GM19099 (cell line): ENCODE results near the gene ZBTB43.

Source experiments
- POLR2A ChIP-seq: IDR thresholded peaks from 3 replicates; pipeline ENCODE4 v1.6.1; 2011; ENCODE audit warnings: low read depth; ENCODE audit not compliant: insufficient read length; ENCODE audit errors: extremely low read depth

Gene ZBTB43

DNA sequence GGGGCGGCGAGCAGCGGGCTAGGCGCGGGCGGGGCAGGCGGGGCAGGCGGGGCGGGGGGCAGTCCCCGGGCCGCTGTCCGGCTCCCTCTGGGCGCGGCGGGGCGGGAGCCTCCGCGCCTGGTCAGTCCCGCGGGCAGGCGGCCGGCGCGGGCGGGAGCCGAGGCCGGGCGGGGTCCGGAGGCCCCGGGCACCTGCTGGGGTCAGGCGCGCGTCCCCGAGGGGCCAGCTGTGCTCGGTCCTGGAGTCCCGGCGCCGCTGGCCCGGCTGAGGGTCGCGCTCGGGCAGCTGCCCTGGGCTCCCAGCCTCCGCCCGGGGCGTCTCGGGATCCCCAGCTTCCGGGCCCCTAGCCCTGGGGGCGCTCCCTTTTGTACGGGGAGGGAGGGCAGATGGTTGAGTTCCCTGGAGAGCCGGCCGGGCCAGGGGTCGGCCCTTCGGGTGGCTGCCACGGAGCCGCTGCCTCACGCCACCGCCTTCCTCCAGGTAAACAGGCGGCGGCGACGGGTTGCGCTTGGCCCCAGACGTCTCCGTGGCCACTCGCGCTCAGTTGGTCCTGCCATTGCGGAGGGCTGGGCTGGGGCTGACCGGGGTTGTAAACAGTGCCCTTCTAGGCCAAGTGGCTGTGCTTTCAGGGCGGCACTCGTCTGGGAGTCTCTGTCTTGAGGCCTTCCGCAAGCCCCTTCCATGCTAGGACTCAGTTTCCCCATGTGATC is 56.1 kb downstream of the ZBTB43 start:
- TF ChIP-seq POLR2A, result no peak

DNA sequence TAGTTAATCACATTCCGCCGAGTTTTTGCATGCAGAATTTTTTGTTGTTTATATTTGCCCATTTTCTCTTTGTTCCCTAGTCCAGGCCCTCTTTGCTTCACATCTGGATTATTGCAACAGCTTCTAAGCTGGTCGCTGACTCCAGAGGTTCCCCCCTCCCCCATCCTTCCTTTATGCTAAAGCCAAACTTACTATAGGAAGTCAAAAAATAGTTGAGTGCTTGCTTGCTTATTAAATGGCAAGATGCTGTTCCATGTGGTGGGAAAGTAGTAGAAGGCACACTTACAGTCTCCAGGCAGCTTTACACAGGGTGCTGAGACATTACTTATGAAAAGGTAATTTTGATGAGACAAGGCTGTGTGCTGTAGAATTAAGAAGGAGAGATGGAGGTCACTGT is 56.9 kb downstream of the ZBTB43 start:
- TF ChIP-seq POLR2A, result no peak

DNA sequence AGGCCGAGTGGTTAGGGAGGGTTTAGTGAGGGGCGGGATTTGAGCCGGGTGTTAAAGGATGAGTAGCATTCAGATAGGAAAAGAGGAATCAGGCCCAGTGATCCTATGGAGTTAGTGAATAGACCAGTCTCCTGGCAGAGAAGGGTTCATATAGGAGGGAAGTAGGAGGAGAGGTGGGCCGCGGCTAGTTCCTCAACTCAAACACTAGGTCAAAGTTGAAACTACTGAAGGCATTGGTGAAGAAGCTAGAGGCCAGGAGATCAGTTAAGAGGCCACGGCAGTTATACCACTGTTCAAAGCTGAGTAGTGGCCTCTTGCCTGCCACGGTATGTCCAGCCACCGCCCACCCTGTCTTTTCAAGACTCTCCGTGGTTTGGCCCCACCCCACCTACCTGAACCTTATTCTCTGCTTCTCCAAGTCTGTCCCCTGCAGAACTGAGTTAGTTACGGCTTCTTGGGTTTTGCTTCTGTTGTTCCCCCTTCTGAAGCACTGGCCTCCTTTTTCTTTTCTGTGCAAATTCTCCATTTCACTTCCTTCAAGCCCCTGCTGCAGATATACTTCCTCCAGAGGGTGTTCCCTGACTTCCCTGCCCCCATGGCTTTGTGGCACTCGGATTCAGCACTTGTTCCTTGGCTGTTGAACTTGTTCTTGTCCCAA is 57.4 kb downstream of the ZBTB43 start:
- no peak for TF ChIP-seq POLR2A

DNA sequence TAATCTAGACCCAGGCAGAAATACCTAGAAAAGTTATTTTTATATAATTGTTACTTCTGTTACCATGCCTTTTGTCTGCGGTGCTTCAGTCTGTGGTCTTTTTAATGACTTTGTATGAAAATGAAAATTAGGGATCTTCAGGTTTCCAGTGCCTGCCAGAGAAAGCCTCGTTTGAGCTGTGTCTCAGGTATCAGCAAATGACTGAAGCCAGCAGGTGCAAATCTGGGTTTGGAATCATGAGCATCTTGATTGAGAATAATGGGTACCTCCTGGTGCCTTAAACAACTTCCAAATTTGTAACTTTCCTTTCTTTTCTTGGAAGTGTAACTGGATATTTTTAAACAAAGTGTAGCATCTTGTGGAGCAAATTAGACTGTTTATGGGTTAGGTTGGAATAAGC is 59.9 kb downstream of the ZBTB43 start:
- no peak for TF ChIP-seq POLR2A

- no peak for TF ChIP-seq POLR2A
These were observed 64.5 kb downstream of the ZBTB43 start for GRCh38 chr9:126869368-126869767.

DNA sequence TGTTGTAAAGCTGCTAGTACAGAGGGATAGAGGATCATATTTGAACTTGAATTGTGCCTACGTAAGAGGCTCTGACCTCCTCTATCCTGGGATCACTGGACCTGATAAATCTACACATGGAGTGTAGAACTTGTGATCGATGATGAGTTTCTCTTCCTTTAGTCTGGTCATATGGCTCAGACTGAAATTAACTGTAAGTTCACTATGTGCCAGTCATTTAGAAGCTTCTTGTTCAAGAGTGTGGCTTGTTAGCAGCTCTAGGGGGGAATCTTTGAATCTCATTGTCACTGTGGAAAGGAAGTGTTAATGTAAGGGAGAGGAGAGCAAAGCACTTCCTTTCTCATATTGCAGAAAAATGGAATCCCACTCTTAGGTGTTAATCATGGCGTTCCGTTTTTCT is 67.7 kb downstream of the ZBTB43 start:
- TF ChIP-seq POLR2A, result no peak

- no peak for TF ChIP-seq POLR2A
These were observed 69.9 kb downstream of the ZBTB43 start for GRCh38 chr9:126874546-126875314.

DNA sequence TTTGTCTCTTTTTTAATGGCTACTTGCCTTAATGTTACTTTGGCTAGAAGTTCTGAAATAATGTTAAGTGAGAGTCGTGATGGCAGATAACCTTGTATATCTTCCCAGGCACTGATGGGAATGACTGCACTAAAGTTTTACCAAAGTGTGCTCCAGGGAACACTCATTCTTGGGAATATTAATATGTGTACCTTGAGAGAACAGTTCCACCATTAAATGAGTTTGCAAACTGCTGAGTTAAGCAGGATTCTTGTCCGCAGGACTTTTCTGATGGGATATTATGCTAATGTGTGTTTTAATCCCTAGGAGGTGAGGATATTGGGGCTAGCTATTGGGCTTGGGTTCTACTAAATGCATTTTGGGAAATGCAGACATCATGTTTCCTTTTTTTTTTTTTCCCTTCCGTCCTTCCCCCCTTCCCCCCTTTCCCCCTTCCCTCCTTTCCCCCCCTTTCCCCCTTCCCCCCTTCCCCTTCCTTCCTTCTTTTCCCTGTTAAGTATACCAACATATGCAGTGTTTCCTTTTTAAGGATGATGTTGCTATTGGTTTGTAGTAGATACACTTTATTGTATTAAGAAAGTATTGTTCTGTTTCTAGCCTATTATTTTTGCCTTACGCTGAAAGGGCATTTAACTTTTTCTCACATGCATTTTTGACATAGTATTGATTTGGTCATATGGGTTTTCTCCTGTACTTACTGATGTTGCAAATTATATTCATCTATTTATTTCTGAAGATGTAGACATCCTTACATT is 71.1 kb downstream of the ZBTB43 start:
- no peak for TF ChIP-seq POLR2A

DNA sequence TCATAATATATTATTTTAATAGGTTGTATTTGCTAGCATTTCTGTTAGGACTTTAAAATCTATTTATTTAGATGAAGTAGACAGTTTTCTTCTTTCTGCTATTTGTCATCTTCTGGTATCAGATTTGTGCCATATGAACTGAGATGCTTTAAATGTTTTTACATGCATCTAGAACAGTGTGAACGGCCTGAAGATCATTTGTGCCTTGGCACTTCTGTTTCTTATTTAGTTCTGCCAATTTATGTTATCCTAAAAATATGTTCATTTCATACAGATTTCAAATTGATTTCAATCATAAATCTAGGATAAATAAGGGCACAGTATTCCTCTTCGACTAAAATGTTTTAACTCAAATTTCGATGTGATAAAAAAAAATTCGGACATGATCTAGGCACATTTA is 71.7 kb downstream of the ZBTB43 start:
- TF ChIP-seq POLR2A, result no peak

DNA sequence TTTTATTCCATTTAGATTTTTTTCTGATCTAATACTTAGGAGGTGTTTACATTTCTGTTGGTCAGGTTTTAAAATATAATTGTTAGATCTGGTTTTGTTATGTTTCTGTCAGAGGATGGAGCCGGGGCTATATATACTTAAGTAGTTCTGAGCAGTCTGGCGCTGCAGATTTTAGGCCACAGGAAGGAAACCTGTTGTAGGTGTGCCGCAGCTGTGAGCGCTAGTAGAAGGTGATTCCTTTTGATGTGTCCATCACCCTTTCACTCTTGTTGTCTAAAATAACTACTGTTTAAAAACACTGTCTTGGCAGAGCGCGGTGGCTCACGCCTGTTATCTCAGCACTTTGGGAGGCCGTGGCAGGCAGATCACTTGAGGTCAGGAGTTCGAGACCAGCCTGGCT is 72.6 kb downstream of the ZBTB43 start:
- no peak for TF ChIP-seq POLR2A

DNA sequence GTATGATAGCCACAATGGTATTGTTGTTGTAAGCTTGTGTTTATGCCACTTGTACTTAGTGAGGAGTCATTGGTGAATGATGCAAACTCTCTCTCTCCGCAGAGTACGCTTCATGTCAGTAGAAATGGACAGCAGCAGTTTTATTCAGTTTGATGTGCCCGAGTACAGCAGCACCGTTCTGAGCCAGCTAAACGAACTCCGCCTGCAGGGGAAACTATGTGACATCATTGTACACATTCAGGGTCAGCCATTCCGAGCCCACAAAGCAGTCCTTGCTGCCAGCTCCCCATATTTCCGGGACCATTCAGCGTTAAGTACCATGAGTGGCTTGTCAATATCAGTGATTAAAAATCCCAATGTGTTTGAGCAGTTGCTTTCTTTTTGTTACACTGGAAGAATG is 74.4 kb downstream of the ZBTB43 start:
- no peak for TF ChIP-seq POLR2A

- TF ChIP-seq POLR2A, result no peak
These were observed 75.5 kb downstream of the ZBTB43 start for GRCh38 chr9:126880226-126880946.

DNA sequence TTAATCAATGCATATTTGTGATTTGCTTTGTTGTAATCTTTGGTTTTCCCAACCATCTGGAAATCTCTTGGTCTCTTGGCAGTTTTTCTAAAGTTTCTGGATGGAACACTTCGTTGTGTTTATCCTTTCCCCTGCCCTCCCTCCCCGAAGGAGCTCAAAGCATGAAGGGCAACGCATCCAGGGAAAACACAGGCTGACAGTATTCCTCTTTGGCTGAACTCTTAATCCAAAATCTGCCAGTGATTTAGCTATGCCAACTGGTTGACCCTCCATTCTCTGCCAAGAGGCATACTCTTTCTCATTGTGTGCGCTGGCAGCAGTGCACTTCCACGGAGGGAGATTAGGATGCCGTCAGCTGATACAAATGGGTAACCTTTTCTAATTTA is 76.1 kb downstream of the ZBTB43 start:
- no peak for TF ChIP-seq POLR2A

DNA sequence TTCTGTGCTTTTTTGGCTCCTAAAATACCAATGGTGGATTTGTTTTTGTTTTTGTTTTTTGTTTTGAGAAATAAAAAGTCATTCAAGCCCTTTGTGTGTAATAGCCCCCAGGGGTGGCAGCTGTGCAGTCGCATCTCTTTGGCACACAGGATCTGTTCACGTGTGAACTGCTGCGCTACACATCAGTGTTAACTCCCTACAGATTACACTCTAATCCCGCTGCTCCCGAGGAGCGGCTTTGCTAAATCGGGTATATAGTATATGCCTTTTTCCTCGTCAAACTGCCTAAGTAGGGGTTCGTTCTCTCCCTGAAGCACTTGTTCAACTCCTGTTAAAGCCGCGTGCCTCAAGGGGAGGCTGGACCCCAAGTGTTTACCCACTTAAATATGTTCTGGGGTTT is 77.9 kb downstream of the ZBTB43 start:
- TF ChIP-seq POLR2A, result no peak

GRCh38 chr9:126883636-126884035 is 78.8 kb downstream of the ZBTB43 start:
- TF ChIP-seq POLR2A, result no peak

DNA sequence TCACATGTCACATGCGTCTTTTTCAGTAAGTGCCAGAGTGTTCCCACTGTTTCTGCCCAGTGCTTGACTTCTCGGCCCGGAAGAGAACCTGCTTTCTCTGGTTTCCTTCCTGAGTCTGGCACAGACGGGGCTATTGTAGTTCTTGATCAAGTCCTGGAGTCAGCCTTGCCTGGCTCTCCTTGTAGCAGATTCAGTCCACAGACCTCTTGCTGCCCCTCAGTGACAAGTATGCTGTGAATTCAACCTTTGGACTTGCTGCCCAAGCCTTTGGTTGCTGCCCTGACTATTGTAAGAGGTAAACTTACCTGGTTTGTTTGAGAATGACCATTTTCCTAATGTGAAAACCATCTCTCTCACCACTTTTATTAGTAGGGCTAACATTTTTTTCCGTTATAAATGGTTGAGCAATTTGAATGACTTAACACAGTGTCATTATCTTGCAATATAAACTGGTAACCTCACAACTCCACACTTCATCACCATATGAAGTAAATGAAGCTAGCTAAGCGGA is 80.3 kb downstream of the ZBTB43 start:
- TF ChIP-seq POLR2A, result no peak
